ENCODE results near the gene PFDN5.
A peak's percentile ranks its signal among the peaks of the same experiment; 100 is the strongest.

The PFDN5 gene

DNA sequence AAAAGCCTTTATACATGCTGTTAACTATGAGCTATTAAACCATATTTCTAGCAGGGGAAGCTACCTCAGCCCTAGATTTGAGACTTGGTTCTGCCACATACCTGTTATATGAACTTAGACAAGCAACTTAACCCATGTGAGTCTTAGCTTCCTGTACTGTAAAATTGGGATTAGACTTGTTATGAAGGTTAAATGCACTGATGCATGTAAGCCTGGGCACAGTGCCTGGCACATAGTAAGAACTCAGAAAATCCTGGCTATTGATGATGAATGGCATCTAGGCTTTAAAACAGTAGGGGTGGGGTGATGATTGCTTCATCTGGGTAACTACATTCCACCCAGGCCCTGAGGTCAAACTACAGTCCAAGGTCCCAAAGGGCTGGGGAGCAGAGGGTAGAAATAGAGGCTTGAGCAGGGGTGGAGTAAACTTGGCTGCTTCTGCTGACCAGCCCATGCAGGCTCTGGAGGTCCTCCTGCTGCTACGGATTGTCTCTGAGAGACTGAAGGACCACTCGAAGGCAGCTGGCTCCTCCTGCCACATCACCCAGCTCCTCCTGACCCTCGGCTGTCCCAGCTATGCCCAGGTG, 16.0 kb upstream of the PFDN5 start:
- ChIA-PET CTCF (interaction anchor here (1.4 to 25.5 kb wide), 8 partner anchors 8 to 229 kb away, joined by 3 to 383 read pairs (median 9); partner anchors contain the start of genes AAAS, ESPL1 and ITGB7), POLR2A (interaction anchor here (0.6 kb wide), 1 partner anchor 89 kb away, joined by 3 read pairs; no protein-coding TSS in a partner anchor)
- TF ChIP-seq, protein P1, sequence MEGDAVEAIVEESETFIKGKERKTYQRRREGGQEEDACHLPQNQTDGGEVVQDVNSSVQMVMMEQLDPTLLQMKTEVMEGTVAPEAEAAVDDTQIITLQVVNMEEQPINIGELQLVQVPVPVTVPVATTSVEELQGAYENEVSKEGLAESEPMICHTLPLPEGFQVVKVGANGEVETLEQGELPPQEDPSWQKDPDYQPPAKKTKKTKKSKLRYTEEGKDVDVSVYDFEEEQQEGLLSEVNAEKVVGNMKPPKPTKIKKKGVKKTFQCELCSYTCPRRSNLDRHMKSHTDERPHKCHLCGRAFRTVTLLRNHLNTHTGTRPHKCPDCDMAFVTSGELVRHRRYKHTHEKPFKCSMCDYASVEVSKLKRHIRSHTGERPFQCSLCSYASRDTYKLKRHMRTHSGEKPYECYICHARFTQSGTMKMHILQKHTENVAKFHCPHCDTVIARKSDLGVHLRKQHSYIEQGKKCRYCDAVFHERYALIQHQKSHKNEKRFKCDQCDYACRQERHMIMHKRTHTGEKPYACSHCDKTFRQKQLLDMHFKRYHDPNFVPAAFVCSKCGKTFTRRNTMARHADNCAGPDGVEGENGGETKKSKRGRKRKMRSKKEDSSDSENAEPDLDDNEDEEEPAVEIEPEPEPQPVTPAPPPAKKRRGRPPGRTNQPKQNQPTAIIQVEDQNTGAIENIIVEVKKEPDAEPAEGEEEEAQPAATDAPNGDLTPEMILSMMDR (IDR thresholded peaks at IDR 0.05; ENCODE audit: control extremely low read depth, extremely low read depth, low read depth, missing control alignments), result no peak
- no peak for DNase-seq (ENCODE audit: extremely low spot score)

DNA sequence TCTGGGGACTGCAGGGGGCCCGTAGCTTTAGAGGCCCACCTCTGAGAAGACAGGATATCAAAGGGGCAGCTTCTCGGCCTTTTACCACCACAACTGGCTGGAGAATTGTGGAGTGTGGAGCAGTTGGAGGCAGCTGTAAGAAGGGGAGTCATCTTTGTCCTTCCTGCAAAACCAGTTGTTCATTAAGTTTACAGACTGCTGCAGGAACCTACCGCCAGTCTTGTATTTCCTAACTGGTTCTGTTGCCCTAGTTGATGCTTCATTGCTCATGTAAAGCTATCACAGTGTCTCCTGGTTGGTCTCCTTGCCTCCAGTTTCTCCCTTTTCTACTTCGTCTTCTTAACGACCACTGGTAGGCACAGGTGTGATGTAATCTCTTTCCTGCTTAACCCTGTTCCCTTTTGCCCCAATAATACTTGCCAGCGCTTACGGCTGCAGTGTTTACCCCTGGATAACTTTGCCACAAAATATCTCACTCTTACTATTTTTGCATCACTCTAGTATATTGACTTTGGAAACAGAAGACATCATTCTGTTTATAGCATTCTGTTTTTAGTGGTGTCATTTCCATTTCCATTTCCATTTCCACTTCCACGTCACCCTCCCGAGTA, 15.3 kb upstream of the PFDN5 start:
- ChIA-PET CTCF (interaction anchor here (1.4 to 25.5 kb wide), 6 partner anchors 8 to 229 kb away, joined by 3 to 383 read pairs (median 16); partner anchors contain the start of genes AAAS, ESPL1 and ITGB7), POLR2A (interaction anchor here (0.6 kb wide), 1 partner anchor 104 kb away, joined by 3 read pairs; no protein-coding TSS in a partner anchor)
- TF ChIP-seq, protein P1 (IDR thresholded peaks at IDR 0.05; ENCODE audit: control extremely low read depth, extremely low read depth, low read depth, missing control alignments), result no peak
- no peak for DNase-seq (ENCODE audit: extremely low spot score)

GRCh38 chr12:53286448-53286847, 8.9 kb upstream of the PFDN5 start:
- TF ChIP-seq, protein P1 (IDR thresholded peaks at IDR 0.05; ENCODE audit: control extremely low read depth, extremely low read depth, low read depth, missing control alignments), result no peak
- ChIA-PET POLR2A (interaction anchor here (1.2 kb wide), 1 partner anchor 72 kb away, joined by 3 read pairs; no protein-coding TSS in a partner anchor), CTCF (interaction anchor here (1.0 to 25.5 kb wide), 11 partner anchors 8 to 221 kb away, joined by 3 to 383 read pairs (median 5); partner anchors contain the start of genes AAAS, ESPL1, ITGB7 and MYG1)
- DNase-seq (ENCODE audit: extremely low spot score), result no peak

GRCh38 chr12:53287741-53288216, 7.6 kb upstream of the PFDN5 start:
- peak; percentile 80 for DNase-seq (ENCODE audit: extremely low spot score)
- ChIA-PET CTCF (interaction anchor here (0.9 to 25.5 kb wide), 20 partner anchors 9 to 222 kb away, joined by 3 to 383 read pairs (median 4); partner anchors contain the start of genes AAAS, ESPL1, ITGB7 and MYG1), POLR2A (no interaction called here)
- TF ChIP-seq, protein P1 (IDR thresholded peaks at IDR 0.05; ENCODE audit: control extremely low read depth, extremely low read depth, low read depth, missing control alignments), result peak; percentile 68

DNA sequence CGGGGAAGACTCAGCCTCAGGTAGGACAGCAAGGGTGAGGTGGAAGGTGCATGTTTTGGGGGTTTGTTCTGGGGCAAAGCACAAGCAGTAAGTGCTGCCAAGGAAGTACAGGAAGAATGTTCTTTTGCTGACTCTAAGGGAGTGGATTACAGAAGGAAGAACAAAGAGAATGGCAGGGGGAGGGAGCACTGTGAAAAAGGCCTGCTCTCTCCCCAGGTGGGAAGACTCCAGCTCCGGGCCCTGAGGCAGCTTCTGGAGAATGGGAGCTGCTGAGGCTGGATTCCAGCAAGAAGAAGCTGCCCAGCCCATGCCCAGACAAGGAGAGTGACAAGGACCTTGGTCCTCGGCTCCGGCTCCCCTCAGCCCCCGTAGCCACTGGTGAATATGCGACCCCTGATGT, 7.0 kb upstream of the PFDN5 start:
- TF ChIP-seq, protein P1 (IDR thresholded peaks at IDR 0.05; ENCODE audit: control extremely low read depth, extremely low read depth, low read depth, missing control alignments), result no peak
- CTCF ChIA-PET, result interaction anchor here (0.8 to 25.5 kb wide), 24 partner anchors 9 to 405 kb away, joined by 3 to 383 read pairs (median 4); partner anchors contain the start of genes AAAS, ESPL1, ITGB7 and MYG1
- no peak for DNase-seq (ENCODE audit: extremely low spot score)
- POLR2A ChIA-PET, result no interaction called here

GRCh38 chr12:53289891-53290290, 5.5 kb upstream of the PFDN5 start:
- no peak for DNase-seq (ENCODE audit: extremely low spot score)
- POLR2A ChIA-PET, result no interaction called here
- CTCF ChIA-PET, result interaction anchor here (1.0 to 25.5 kb wide), 11 partner anchors 8 to 236 kb away, joined by 3 to 383 read pairs (median 7); partner anchors contain the start of genes AAAS, ESPL1 and ITGB7
- TF ChIP-seq, protein P1 (IDR thresholded peaks at IDR 0.05; ENCODE audit: control extremely low read depth, extremely low read depth, low read depth, missing control alignments), result no peak
